ENCODE measurements around the gene CCDC74A.
"Not testable (repeated sequence)": the region's sequence is repeated elsewhere in the genome, so short reads cannot be mapped to it uniquely, and the experiment has no call there.

Gene CCDC74A

DNA sequence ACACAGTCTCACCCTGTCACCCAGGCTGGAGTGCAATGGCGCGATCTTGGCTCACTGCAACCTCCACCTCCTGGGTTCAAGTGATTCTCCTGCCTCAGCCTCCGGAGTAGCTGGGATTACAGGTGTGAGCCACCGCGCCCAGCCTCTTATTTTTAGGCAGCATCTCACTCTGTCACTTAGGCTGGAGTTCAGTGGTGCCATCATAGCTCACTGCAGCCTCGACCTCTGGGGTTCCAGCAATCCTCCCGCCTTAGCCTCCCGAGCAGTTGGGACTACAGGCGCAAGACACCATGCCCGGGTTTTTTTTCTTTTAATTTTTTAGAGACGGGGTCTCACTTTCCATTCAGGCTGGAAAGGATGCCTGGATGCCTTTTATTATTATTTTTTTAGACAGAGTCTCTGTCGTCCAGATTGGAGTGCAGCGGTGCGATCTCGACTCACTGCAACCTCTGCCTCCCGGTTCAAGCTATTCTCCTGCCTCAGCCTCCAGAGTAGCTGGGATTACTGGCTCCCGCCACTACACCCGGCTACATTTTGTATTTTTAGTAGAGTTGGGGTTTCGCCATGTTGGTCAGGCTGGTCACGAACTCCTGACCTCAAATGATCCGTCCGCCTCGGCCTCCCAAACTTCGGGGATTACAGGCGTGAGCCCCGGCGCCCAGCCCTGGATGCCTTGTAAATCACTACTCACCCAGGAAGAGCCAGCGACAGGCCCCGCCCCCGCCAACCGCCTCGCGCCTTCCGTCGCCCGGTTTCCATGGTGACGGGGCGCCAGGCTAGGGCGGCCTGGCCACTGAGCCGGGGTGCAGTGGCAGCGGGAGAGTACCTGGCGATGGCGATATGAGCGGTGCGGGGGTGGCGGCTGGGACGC, at the start of gene CCDC74A:
CCDC74A (plus strand) TSS at position 758 of the 871 bp plus-strand sequence; CDS start at position 841, 83 bp downstream.
- peak; percentile 47 for DNase-seq

DNA sequence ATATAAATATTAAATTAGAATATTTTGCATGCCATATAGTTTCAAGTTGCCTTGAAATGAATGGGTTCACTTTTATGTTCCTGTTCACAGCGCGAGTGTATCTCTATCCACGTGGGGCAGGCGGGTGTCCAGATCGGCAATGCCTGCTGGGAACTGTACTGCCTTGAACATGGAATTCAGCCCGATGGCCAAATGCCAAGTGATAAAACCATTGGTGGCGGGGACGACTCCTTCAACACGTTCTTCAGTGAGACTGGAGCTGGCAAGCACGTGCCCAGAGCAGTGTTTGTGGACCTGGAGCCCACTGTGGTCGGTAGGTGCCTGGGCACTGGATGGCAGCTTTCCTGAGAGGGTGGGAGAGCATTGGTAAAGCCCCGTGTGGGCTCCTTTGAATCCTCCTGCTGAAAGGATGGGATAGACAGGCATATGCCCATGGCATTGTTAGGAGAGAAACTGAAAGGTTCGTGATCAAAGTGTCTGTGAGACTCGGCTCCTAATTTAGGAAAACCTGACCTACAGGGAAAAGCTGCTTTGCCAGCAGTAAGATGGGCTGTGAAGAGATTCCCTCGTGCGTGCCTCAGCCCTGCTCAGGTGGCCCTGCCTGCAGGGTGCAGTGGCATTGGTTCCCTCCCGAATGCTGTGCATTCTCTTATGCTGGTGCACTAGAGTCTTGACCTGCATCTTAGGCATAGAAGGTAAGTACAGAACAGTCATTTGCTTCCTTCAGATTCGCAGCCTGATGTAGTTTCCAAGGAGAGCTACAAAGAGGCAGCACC, 49.4 kb upstream of the CCDC74A start:
- DNase-seq, result not testable (repeated sequence)

DNA sequence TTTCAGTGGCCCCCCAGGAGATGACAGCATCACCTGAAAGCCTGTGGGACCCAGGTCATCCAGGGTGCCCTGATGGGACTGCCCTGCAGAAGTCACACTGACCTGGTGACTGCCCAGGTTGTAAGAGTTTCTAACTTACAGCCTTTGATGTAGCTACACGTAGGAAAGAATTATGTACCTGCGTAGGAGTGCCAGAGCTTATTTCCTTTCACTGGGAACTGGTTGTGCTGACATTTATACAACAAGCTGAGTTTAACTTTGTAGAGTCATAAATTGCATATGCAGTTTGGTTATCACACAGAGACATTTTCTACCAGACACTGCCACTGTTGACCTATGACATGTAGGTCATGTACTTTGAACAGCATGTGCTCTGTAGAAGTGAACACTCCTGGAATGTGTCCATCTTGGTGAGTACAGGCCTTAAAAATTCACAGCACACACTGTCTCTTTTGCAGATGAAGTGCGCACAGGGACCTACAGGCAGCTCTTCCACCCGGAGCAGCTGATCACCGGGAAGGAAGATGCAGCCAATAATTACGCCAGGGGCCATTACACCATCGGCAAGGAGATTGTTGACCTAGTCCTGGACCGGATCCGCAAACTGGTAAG, 48.7 kb upstream of the CCDC74A start:
- DNase-seq, result not testable (repeated sequence)

DNA sequence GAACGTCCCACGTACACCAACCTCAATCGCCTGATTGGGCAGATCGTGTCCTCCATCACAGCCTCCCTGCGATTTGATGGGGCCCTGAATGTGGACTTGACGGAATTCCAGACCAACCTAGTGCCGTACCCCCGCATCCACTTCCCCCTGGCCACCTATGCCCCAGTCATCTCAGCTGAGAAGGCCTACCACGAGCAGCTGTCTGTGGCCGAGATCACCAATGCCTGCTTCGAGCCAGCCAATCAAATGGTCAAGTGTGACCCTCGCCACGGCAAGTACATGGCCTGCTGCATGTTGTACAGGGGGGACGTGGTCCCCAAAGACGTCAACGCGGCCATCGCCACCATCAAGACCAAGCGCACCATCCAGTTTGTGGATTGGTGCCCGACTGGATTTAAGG, 47.3 kb upstream of the CCDC74A start:
- DNase-seq, result not testable (repeated sequence)

DNA sequence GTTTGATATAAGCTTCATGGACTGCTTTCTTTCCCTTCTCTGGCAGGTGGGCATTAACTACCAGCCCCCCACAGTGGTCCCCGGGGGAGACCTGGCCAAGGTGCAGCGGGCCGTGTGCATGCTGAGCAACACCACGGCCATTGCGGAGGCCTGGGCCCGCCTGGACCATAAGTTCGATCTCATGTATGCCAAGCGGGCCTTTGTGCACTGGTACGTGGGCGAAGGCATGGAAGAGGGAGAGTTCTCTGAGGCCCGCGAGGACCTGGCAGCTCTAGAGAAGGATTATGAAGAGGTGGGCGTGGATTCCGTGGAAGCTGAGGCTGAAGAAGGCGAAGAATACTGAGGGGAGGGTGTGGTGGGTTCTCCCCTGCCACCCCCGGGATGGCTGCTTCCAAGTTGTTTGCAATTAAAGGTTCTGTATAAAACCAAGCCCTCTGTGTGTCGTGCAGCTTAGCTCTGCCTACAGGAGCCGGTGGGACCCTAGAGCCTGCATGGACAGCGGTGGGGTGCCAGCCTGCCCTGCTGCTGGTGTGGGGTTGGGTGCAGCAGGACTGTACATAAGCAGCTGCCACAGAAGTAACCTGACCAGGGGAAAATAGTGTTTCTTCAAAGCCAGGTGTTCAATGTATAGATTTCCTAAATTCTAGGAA, 45.1 kb upstream of the CCDC74A start:
- DNase-seq, result not testable (repeated sequence)

GRCh38 chr2:131483981-131484820, 43.5 kb upstream of the CCDC74A start:
- not testable (repeated sequence) for DNase-seq

GRCh38 chr2:131484906-131485460, 42.7 kb upstream of the CCDC74A start:
- DNase-seq, result not testable (repeated sequence)

DNA sequence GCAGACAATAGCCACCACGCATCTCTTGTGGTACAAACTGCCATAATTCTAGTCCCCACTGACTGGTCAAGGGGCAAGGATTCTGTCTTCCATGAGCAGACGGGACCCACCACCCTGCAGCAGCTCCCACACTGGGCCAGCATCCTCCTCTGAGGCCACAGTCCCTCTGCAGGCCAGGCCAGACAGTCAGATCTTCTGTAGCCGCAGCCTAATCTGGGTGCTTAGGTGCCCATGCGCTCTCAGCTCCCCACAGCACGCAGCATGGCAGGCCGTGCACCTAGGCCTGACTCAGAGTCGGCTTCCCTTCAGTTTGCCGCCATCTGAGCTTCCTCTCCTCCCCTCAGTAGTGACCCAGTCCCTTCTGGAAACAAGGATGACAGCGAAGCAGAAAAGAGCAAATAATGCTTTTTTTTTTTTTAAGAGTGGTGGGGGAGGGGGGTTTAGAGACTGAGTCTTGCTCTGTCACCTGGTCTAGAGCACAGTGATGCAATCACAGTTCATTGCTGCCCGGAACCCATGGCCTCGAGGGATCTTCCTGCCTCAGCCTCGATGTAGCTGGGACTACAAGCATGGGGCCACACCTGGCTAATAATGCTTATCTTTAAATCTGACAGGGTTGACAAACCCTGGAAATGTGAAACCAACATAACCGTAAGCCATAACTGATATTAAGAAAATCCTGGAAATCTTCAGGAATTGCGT, 41.3 kb upstream of the CCDC74A start:
- DNase-seq, result not testable (repeated sequence)

DNA sequence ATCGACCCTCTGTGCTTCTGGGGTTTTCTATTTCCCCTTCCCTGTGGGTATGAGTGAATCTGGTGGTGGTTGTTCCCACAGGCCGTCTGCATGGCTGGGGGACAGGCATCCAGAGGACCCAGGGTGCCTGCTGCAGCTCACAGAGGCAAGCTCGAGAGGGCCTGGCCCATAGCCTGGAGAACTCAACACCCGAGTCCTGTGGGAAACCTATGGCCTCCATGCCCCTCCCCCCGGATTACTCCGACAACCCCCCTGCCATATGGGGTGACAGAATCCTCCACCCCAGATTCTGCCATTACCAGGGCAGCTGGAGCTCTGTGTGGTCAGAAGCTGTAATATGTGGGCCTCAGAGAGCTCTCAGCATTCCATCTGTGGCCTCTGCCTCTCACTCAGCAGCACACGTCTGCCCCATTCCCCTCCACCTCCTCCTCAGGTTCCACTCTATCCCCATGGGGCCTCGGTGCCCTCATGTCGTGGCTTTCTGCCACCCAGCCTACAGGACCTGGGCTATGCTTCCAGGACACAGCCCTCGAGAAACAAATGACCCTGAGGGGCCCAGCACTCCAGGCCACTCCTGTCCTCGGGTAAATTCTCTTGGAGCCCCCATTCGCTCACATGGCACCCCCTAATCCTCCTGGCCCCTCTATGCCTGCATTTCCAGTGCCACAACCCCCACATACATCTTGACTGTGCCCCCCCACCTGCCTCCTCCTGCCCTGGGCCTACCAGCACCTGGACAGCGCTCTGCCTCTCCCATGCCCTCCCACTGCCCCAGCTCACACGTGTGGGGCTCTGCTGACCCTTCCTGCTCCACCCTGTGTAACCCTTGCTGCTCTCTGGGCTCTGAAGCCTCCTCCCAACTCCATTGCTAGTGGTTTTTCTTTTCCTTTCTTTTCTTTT, 39.1 kb upstream of the CCDC74A start:
- no peak for DNase-seq

DNA sequence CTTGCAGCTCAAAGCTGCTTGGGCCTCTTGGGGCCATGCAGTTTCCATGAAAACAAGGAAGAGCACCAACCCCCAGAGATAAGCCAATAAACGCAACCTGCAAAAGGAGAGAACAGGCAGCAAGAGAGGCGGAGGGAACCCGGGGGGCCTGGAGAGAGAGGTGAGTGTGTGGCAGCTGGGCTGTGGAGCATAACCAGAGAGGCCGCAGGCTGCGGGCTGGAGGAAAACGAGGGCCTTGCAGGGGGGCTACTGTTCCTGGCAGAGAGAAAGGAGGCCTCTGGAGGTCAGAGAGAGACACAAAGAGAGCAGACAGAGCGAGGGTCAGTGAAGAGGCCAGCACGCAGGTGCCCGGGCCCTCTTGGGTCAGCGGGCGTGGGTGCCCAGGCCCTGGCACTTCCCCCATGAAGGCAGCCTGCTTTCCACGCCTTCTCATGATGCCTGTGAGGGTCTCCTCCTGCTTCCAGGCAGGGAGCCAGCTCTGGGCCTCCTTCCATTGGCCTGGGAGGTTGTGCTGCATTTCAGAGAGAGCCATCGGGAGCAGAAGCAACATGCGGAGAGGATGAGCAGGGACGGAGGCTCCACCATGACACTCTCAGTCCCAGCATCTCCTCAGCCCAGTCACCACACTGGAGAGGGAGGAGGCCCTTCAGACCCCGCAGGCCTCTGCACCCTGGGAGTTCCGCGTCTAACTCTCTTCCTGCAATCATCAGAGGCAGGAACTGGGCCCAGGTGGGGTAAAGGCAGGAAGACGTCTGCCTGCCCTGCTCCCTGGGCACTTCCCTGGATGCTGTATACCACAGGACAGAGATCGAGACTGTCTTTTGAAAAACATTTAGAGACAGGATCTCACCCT, 36.8 kb upstream of the CCDC74A start:
- DNase-seq, result not testable (repeated sequence)

DNA sequence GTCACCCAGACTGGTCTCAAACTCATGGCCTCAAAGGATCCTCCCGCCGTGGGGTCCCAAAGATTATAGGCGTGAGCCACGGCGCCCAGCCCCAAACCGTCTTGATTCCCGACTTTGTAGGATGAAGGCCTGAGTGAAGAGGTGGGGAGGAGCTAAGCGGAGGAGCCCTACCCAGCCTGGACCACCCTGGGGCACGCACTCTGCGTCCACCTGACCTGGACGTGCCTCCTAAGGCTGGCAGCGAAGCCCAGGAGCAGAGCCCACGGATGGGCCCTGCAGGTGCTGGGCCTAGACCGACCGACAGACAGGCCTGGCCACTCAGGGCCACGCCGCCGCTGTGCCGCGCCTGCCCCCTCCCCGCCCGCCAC, 36.2 kb upstream of the CCDC74A start:
- DNase-seq, result peak; percentile 20

- DNase-seq, result not testable (repeated sequence)
These were observed 35.7 kb upstream of the CCDC74A start, which contains the start of gene MZT2A for GRCh38 chr2:131492015-131492417. Gene MZT2A, minus strand, starts transcription at chr2:131492397. Its CDS starts 21 bp downstream, at chr2:131492376.

- DNase-seq, result peak; percentile 97
These were observed 35.1 kb upstream of the CCDC74A start for GRCh38 chr2:131492418-131493198.

DNA sequence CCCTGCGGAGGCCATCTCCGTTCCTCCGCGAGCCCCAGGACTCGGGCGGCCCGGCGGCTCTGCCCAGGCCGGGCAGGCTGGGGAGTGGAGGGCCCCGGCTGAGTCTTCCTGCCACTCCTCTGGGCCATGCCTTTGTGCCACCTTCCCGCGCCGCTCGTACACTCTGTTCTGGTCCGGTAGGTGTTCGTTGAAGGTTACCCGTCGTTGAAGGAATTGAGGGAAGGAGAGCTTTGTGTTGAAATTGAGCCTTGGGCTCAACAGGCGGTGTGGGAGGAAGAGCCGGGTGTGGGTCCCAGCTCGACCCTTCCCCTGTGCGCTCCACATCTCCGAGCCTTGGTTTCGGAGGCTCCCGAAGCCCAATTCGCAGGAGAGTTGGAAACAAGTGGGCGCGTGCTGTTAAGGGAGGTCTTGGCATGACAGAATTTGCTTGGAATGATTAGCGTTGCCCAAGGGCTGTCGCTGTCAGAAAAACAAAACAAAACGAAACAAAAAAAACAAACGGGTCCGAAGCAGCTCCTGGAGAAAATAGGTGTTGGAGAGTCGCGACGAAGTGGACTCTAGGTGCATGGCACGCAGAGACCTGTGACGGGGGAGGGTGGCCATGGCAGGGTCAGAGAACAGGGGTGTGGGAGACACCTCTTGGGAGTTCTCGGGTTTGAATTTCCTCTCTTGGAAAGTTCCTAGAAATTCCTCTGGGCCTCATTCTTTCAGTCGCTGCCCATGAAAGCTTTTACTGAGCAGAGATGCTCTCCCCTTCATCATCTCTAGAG, 34.3 kb upstream of the CCDC74A start:
- DNase-seq, result no peak

DNA sequence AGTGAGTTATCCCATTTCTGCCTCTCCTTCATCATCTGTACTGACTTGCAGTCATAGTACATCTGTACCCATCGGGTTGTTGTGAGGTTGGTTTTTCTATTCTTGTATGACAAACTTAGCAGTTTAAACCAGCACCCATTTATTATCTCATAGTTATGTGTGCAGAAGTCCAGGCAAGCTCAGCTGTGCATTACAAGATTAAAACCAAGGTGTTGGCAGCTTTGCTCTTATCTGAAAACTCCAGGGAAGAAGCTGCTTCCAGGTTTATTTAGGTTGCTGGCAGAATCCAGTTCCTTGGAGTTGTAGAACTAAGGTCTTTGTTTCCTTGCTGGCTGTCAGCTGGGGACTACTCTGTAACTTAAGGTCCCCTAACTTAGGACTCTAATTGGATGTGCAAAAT, 32.2 kb upstream of the CCDC74A start:
- DNase-seq, result not testable (repeated sequence)

- DNase-seq, result not testable (repeated sequence)
These were observed 29.2 kb upstream of the CCDC74A start for GRCh38 chr2:131498321-131498973.
